HG03442 (cell line): ENCODE data around the gene CDC42EP1.
"Not testable (repeated sequence)": the region's sequence is repeated elsewhere in the genome, so short reads cannot be mapped to it uniquely, and the experiment has no call there.

Source experiments
- ATAC-seq: cut with Tn5 transposase; IDR thresholded peaks from one replicate; pipeline ENCODE4 v1.9.1; 2021; ENCODE audit warnings: mild to moderate bottlenecking, moderate library complexity; ENCODE audit not compliant: unreplicated experiment

Gene CDC42EP1

DNA sequence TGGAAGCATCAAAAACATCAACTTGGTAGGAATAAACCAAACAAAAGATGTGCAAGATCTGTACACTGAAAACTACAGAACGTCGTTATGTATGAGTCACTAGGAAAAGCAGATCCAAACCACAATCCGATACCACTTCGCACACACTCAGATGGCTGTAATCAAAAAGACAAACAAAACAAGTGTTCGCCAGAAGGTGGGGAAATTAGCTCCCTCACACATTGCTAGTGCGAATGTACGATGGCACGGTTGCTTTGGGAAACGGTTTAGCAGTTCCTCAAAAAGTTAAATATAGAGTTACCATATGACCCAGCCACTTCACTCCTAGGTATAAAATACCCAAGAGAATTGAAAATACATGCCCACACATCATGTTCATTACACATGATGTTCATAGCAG, 26.3 kb upstream of the CDC42EP1 start:
- ATAC-seq, result no peak

DNA sequence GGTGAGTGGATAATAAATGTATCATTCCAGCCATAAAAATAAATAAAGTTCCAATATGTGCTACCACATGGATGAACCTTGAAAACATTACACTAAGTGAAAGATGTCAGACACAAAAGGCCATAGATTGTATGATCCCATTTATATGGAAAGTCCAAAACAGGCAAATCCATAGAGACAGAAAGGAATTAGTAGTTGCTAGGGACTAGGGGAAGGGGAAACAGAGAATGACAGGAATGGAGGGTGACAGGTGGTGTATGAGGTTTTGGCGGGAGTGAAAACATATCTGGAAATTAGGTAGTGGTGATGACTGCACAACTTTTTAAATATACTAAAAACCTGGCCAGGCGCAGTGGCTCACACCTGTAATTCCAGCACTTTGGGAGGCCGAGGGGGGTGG, 25.8 kb upstream of the CDC42EP1 start:
- ATAC-seq, result no peak

DNA sequence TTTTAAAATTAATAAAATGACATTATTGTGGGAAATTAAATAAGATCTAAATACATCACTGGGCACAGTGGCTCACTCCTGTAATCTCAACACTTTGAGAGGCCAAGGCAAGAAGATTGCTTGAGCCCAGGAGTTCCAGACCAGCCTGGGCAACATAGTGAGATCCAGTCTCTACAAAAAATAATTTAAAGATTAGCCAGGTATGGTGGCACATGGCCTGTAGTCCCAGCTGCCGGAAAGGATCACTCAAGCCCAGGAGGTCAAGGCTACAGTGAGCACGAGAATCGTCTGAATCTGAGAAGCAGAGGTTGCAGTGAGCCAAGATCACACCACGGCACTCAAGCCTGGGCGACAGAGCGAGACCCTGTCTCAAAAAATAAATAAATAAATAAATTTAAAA, 25.1 kb upstream of the CDC42EP1 start:
- ATAC-seq, result no peak

DNA sequence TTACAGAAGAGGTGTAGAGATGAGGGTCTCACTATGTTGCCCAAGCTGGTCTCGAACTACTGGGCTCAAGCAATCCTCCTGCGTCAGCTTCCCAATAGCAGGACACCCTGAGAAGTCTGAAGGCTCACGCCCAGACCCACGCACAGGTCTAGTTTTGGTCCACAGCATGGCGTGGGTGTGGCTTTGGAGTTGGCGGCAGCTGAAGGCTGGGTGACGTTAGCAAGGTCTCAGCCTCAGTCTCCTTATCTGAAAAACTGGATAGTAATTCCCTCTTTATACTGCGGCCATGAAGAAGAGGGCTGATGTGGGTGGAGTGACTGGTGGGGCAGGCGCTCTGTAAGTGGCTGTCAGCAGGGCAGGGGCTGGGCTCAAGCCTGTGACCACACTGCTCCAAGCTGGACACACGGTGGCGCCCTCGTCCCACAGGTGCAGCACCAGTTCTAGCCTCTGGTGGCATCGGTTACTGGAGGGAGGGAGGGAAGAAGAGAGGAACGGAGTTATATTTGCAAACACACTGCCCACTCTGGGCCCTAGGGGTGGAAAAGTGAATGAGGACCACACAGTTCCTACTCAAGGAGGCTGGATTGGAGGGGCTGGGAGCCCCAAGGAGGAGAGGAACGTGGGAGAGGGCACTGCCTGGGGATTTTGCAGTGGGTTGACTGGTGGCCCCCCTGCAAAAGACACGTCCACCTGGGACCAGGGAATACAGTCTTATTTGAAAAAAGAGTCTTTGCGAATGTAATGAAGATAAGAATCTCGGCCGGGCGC, 21.5 kb upstream of the CDC42EP1 start:
- peak; percentile 84 for ATAC-seq

DNA sequence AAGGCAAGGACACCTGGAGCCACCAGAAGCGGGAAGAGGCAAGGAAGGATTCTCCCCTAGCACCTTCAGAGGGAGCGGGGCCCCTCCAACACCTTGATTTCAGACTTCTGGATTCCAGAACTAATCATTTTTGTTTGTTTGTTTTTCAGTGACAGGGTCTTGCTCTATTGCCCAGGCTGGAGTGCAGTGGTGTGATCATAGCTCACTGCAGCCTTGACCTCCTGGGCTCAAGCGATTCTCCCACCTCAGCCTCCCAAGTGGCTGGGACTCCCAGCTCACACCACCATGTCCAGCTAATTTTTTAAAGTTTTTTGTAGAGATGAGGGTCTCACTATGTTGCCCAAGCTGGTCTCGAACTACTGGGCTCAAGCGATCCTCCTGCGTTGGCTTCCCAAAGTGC, 20.5 kb upstream of the CDC42EP1 start:
- ATAC-seq, result not testable (repeated sequence)

DNA sequence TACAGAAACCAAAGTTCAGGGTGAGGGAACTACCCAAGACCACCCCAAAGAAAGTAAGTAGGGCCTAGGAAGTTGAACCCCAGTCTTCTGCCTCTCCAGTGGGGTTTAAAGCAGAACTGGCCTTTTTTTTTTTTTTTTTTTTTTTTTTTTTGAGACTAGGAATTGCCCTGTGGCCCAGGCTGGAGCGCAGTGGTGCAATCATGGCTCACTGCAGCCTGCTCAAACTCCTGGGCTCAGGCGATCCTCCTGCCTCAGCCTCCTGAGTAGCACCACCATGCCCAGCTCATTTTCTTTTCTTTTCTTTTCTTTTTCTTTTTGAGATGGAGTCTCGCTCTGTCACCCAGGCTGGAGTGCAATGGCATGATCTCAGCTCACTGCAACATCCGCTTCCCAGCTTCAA, 17.9 kb upstream of the CDC42EP1 start:
- ATAC-seq, result not testable (repeated sequence)

DNA sequence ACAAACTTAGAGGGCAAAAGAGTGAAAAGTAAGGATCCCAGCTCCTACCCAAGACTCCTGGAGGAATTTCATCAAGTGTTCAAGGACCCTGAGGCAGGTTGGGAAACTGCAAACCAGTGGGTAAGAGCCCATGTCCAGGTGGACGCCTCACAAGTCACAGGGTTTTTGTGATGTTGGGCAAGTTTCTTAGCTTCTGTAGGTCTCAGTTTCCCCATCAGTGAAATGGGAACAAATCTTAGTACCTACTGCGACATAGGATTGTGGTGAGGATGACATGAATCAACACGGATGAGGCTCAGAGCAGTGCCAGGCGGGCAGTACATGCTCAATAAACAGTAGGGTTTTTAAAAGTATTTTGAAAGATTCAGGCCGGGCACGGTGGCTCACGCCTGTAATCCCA, 17.3 kb upstream of the CDC42EP1 start:
- no peak for ATAC-seq

DNA sequence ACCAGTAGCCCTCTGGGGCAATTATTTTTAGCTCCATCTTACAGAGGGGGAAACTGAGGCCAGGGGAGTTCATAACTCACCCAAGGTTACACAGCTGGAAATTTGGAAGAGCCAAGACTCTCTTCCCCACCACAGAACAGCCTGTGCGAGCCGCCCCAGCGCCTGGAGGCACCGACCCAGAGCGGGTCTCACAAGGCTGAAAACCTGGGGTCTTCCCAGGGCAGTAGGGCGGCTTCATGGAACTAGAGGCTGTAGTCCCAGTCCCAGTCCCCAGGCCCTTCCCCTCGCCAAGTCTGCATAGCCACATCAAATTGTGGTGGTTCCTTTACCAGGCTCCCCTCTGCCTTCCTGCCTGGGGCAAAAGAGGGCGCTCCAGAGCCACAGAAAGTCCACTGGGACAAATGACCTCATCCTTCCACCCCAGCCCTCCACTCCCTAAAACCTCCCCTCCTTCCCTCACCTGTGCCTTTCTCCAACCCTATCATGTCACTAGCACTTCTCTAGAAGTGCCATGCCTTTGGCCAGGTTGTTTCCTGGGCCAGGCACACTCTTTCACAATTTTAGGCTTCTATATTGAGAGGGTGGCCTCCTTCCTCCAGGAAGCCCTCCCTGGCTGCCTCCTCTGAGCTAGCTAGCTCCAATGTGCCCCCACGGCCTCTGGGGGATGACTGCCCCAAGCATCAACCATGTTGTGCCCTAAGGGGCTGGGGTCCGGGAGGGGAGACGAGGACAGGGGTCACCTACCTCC, 15.2 kb upstream of the CDC42EP1 start:
- ATAC-seq, result no peak

DNA sequence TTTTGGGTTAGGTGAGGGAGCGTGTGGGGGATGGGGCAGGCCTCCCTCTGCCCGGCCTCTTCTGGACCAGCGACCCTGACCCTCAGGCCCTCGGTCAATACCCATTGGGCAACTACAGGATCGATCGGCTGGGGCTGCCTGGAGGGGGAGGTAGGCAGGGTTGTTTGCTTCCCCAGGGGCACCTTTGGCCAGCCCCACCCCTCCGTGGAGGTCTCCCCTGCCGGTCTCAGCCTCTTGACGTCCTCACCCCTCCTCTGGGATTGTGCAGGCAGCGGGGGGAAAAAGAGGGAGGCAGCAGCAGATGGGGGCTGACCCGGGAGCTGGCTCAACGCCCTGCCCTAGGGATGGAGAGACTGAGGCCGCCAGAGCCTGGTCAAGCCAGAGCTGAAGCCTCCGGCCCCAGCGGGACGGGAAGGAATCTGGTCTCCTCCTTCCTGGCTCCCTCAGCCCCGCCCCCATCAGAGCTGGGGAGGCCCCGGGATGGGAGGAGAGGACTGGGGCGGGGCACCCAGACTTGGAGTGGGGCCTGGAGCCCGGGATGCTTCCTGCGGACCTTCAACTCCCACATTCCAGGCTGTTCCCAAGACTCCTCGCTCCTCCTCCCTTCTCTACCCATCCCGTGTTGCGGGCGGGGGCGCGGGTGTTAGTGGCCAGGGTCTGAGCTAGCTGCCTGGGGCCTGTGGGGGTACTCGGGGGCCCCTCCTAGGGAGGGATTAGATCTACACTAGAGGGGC, 14.4 kb upstream of the CDC42EP1 start:
- no peak for ATAC-seq

DNA sequence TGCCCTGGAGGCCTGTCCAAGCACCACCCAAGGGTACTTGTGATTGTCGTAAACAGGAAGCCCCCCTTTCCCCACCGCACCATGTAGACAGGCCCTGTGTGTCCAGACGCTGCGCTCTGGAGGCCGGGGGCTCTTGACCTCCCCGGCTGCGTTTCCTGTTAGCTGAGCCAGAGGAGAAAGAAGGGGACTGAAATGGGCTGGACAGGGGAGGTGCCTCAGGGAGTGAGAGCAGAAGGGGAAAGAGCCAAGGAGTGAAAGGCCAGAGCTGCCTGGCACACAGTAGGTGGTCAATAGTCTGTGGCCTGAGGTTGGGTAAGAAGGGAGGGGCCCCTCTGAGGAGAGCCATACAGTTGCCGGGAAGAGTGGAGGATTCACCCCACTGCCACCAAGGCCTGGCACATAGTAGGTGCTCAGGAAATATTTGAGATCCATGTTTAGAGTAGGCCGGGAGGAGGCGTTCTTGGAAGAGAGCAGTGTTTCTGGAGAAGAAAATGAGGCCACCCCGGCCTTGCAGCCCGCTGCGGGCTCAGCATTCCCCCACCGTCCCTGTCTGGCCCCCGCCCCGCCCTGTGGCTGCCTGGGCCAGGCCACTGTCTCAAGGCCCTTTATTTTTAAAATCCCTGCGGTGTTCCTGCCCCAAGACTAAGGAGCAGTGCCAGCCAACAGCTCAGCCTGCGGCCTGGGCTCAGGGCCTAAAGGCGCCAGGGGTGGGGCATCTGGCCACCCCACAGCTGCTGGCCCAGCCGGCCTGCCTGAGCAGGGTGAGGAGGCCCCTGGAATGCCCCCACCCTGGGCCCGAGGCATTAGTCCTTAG, 13.6 kb upstream of the CDC42EP1 start:
- ATAC-seq, result no peak

DNA sequence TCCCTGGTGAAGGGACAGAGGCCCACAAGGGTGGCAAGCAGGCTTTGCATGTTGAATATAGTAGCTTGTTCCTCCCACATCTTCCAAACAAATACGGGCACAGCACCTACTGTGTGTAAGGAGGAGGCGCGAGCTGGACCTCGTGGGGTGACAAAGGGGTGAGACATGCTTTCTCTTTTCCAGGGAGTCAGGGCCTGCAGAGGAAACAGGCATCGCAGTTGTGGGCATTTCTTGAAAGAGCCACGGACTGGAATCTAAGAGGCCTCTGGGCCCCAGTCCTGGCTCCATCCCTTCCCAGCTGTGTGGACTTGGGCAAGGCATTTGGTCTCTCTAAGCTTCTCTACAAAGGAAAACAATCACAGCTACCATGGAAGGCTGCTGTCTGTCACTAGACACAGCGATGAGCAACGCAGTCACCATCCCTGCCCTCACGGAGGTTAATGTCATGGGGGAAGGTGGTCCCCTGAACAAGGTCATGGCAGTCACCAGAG, 13.0 kb upstream of the CDC42EP1 start:
- no peak for ATAC-seq

DNA sequence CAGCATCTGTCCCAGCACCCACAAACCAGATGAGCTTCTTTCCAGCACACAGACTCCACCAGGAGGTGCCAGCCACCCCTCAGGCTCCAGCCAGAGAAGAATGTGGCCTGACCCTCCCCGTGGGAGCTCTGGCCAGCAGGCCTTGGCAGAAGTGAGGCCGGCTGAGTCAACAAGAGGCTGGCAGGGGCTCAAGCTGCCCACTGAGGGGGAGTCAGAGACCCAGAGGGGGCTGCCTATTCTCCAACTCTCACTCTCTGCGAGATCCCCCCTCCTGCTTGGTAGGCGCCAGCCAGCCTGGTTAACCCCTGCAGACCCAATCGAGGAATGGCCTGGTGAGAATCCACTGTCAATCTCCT, 10.6 kb upstream of the CDC42EP1 start:
- ATAC-seq, result no peak

DNA sequence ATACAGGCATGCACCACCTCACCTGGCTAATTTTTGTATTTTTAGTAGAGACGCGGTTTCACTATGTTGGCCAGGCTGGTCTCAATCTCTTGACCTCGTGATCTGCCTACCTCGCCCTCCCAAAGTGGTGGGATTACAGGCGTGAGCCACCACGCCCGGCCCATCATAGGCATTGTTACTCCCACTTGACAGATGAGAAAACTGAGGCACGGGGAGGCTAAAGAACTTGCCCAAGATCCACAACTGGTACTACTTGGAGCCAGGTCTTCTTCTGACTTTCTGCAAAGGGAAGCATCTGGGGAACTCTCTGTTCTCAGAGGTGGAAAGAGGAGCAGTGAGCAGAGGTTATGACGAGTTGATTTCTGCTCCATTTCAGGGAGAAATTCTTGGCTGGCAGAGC, 9.4 kb upstream of the CDC42EP1 start:
- ATAC-seq, result not testable (repeated sequence)

DNA sequence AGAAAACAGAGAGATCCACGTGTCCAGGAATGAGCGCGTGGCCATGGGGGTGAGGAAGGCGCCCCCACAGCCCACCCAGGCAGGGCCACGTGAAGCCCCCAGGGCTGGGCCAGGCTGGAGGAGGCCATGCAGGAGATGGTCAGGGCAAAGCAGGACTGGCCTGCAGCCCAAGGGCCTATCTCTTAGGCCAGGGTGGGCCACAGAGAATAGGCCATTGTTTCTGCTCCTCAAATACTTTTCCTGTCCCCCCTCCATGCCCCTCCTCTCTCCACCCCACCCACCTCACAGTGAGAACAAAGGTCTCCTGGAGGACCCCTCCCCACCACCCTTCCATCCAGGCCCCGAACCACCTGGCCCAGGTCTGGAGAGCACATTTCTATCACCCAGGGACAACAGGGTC, 8.3 kb upstream of the CDC42EP1 start:
- no peak for ATAC-seq

DNA sequence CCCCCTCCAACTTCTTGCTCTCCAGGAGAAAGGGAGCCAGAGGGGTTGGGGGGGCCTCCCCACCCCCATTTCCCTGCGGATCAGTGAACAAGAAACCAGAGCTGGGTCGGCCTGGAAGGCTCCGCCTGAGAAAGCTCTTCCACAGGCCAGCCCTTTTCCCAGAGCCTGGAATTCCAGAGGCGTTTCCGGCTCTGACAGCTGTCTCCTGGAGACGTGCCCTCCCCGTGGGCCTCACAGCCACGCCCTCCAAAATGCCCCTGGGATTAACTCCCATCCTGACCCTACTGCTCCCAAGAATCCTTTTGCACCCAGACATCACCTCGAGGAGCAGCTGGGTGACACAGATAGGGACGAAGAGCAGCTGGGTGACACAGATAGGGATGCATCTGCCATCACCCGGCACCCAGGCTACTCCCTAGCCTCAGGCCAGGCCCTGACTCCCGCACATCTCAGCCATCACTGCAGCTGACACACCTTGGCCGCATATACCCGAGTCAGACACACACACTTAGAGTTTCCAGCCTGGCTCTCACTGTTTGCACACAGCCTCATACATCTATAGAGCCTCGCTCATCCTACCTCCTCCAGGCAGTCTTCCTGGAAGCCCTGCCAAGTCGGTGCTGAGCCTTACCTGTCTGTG, 7.6 kb upstream of the CDC42EP1 start:
- ATAC-seq, result no peak

DNA sequence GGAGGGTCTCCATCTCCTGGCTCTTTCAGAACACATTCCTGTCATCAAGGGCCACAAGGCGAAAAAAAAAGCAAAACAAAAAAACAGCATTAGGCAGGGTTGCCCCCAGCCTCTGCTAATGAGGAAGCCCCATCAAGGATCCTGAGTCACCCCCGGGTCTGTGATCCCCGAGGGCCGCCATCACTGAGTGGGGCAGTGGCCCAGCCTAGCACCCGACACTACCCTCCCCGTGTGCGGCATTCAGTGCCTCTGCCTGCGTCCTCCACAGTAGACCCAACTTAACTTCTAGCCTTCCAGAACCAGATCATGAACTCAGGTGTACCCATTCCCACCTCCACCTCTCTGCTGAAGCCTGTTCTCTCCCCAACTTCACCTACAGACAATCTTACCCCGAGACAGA, 6.6 kb upstream of the CDC42EP1 start:
- no peak for ATAC-seq

DNA sequence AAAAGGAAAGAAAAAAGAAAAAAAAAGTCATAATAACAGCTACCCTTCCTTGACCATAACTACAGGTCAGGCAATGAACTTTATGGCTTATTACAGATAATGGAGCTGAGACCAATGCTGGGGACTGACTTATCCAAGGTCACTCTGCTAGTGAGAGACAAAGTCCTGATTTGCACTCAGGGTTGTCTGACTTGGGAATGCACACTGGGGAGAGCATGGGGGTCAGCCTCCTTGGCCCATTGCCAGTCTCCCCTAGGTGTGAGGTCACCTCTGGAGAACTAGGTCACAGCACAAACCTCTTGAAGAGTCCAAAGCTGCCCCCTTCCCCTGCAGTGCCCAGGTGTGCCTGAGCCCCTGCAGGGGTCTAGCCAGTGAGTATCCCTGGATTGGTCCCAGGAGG, 5.3 kb upstream of the CDC42EP1 start:
- no peak for ATAC-seq

DNA sequence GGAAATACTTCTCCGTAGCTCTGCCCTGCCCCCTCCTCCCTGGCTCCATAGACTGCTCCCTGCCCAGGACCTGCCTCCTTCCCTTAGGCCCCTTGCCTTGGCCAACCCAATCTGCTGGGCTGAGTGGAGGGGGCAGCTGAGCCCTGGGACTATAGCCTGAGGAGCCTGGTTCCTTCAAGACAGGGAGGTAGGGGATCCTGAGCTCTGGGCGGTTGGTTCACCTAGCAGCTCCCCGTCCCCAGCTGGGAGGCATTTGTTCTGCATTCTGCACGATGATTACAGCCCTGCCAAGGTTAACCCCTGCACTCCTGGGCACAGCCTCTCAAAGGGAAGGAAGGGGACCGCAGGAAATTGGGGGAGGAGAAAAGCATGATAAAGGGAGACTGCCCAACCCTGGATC, 3.6 kb upstream of the CDC42EP1 start:
- ATAC-seq, result no peak

DNA sequence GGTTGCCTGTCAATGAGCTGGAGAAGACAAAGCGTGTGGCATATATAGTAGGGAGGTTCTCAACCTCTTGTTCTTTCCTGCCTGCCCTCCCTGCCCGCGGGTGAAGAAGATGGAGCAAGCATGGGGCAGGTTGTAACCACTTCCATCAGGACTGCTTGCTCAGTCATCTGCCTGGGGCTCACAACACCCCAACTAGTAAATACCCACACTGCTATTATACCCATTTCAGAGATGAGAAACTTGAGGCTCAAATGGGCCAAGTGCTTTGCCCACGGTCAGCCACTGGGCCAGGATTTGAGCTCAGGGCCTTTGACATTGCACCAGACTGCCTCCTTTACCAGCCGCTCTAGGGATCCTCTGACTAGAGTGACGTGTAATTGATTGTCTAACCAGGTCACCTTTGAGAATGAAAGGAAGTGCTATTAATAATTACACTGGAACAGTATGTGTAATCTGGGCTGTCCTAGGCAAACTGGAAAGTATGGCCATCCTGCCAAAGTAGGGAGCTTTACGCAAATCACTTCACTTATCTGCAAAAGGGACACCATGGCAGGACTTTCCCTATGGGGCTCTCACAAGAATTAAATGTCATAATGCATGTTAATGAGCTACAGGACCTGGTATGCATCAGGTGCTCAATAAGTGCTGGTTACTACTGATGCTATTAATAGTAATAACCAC, 2.8 kb upstream of the CDC42EP1 start:
- ATAC-seq, result no peak

DNA sequence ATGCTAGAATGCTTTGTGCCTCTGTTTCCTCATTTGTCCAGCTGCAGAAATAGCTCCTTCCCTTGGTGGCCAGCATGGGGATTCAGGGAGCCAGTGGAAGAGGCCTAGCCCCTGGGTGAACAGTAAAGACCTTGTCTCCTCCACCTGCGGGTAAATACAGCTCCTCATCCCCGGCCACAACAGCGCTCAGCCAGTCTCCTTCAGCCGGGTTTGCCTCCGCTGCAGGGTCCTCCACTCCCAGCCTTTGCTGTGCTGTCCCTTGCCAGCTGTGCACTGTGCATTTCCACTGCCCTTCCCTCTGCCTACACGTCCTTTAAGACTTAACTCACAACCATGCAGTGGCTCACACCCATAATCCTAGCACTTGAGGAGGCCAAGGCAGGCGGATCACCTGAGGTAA, 1.5 kb upstream of the CDC42EP1 start:
- ATAC-seq, result no peak
